Keratinocyte (primary cell): ENCODE results near the gene WNT16. TPM values are rescaled to one million over a fixed set of nuclear protein-coding genes. Genes with fewer than 3 reads are reported as not detected.

ENCODE experiments used
- DNase-seq: peaks from one replicate; pipeline ENCODE4 v3.0.0-alpha.2; 2011; ENCODE audit warnings: low read depth, missing footprints, low spot score
- FAIRE-seq: peaks from 2 replicates; lab custom pipeline; 2011; peaks lifted over from hg19 to GRCh38; lab: Jason Lieb, UNC
- H2AFZ ChIP-seq: 2 replicates; pipeline ENCODE4 v1.6.0; 2012; ENCODE audit warnings: low read length, control low read depth, inconsistent platforms; ENCODE audit not compliant: control insufficient read depth
- H3K27ac ChIP-seq: 2 replicates; pipeline ENCODE4 v1.5.1; 2011; ENCODE audit warnings: low read length; ENCODE audit not compliant: control insufficient read depth, insufficient read depth
- H3K27me3 ChIP-seq: 3 replicates; pipeline ENCODE4 v1.6.0; 2011; ENCODE audit warnings: low read length; ENCODE audit not compliant: control insufficient read depth, insufficient read depth; ENCODE audit errors: extremely low read depth
- H3K36me3 ChIP-seq, 2 experiments: 2 replicates in 1 of 2; 3 replicates in 1 of 2; pipeline ENCODE4 v1.5.1; 2011; ENCODE audit warnings: low read length in 2 of 2, mild to moderate bottlenecking in 1 of 2; ENCODE audit not compliant: control insufficient read depth in 2 of 2, insufficient read depth in 2 of 2; ENCODE audit errors: extremely low read depth in 1 of 2
- H3K4me1 ChIP-seq: 3 replicates; pipeline ENCODE4 v1.5.1; 2011; ENCODE audit warnings: low read length; ENCODE audit not compliant: control insufficient read depth, insufficient read depth; ENCODE audit errors: extremely low read depth
- H3K4me2 ChIP-seq: 3 replicates; pipeline ENCODE4 v1.6.0; 2011; ENCODE audit warnings: low read depth, low read length; ENCODE audit not compliant: control insufficient read depth, insufficient read depth; ENCODE audit errors: extremely low read depth
- H3K4me3 ChIP-seq, 3 experiments: fragments of 200-600 bp in 1 of 3; sonication (generic) in 1 of 3; 2 replicates in 2 of 3; 3 replicates in 1 of 3; pipeline ENCODE4 v1.5.1; 2011 to 2016; ENCODE audit warnings: low read length in 3 of 3, mild to moderate bottlenecking in 3 of 3, control low read depth in 2 of 3, inconsistent platforms in 1 of 3, low read depth in 1 of 3, mixed read lengths in 1 of 3, mixed run types in 1 of 3, moderate library complexity in 1 of 3; ENCODE audit not compliant: control insufficient read depth in 2 of 3, insufficient read depth in 2 of 3; ENCODE audit errors: extremely low read depth in 1 of 3
- H3K79me2 ChIP-seq: 2 replicates; pipeline ENCODE4 v1.6.0; 2012; ENCODE audit warnings: low read length; ENCODE audit not compliant: control insufficient read depth, insufficient read depth
- H3K9ac ChIP-seq: 3 replicates; pipeline ENCODE4 v1.6.0; 2011; ENCODE audit warnings: low read length; ENCODE audit not compliant: control insufficient read depth, insufficient read depth; ENCODE audit errors: extremely low read depth
- H3K9me1 ChIP-seq: 3 replicates; pipeline ENCODE4 v1.6.0; 2011; ENCODE audit warnings: low read length; ENCODE audit not compliant: control insufficient read depth, insufficient read depth; ENCODE audit errors: extremely low read depth
- H3K9me3 ChIP-seq: 2 replicates; pipeline ENCODE4 v1.5.1; 2012; ENCODE audit warnings: low read depth, low read length; ENCODE audit not compliant: control insufficient read depth
- H4K20me1 ChIP-seq: 3 replicates; pipeline ENCODE4 v1.6.0; 2011; ENCODE audit warnings: low read length; ENCODE audit not compliant: control insufficient read depth, insufficient read depth; ENCODE audit errors: extremely low read depth
- EZH2 ChIP-seq: IDR thresholded peaks from one replicate; pipeline ENCODE4 v1.6.1; 2012; ENCODE audit warnings: inconsistent platforms, mild to moderate bottlenecking, low read length, moderate library complexity
- dilution Hi-C: fragments of 300-500 bp; cut with MboI; formaldehyde crosslinking; loops from one replicate; pipeline ENCODE4 v1.7.0; 2020; ENCODE audit warnings: low sequenced_read_pairs; ENCODE audit not compliant: extremely low pct_ligation_motif_present
- polyA plus RNA-seq, 5 experiments: library from polyadenylated mRNA; depleted of rRNA in 3 of 5; stranded (reverse) in 3 of 5; stranded (forward) in 1 of 5; unstranded in 1 of 5; fragments of >200 nt; gene quantifications; 1 replicate in 1 of 5; 2 replicates in 3 of 5; 3 replicates in 1 of 5; pipeline versions ENCODE4 v1.2.1 to v1.2.3, GENCODE V29; 2011 to 2012; ENCODE audit warnings: missing spikeins in 2 of 5, low read depth in 1 of 5, low replicate concordance in 1 of 5
- TF ChIP-seq, protein P1 (sequence below), 3 experiments: IDR thresholded peaks in 1 of 3; conservative IDR thresholded peaks in 1 of 3; optimal IDR thresholded peaks in 1 of 3; 2 replicates in 2 of 3; 3 replicates in 1 of 3; pipeline versions ENCODE3 to v1.5.1; 2011; ENCODE audit warnings: low read length in 3 of 3, mild to moderate bottlenecking in 3 of 3, moderate library complexity in 2 of 3, control low read depth in 1 of 3, inconsistent platforms in 1 of 3; ENCODE audit not compliant: insufficient read depth in 2 of 3; ENCODE audit errors: extremely low read depth in 1 of 3

Gene WNT16
- polyA plus RNA-seq, 1 donor (not counting 4 experiments of a cell fraction or from before 2014, with no cell fraction given): not detected

- Histone ChIP-seq H3K79me2 (no peaks in the 10 kb centered on the region), H3K9ac (no peak overlapping the region), H3K27ac (no peak overlapping the region), H3K4me2 (no peak overlapping the region), H3K4me1 (no peaks in the 10 kb centered on the region), H2AFZ (no peak overlapping the region), H3K27me3 (no peaks in the 10 kb centered on the region), H4K20me1 (no peaks in the 10 kb centered on the region), H3K4me3 (no peak overlapping the region), H3K9me3 (no peaks in the 10 kb centered on the region), H3K9me1 (no peaks in the 10 kb centered on the region), H3K36me3 (peaks cover 0 to 4% of the 10 kb centered on the region in 2 experiments)
- no peak for DNase-seq
- TF ChIP-seq, protein P1, sequence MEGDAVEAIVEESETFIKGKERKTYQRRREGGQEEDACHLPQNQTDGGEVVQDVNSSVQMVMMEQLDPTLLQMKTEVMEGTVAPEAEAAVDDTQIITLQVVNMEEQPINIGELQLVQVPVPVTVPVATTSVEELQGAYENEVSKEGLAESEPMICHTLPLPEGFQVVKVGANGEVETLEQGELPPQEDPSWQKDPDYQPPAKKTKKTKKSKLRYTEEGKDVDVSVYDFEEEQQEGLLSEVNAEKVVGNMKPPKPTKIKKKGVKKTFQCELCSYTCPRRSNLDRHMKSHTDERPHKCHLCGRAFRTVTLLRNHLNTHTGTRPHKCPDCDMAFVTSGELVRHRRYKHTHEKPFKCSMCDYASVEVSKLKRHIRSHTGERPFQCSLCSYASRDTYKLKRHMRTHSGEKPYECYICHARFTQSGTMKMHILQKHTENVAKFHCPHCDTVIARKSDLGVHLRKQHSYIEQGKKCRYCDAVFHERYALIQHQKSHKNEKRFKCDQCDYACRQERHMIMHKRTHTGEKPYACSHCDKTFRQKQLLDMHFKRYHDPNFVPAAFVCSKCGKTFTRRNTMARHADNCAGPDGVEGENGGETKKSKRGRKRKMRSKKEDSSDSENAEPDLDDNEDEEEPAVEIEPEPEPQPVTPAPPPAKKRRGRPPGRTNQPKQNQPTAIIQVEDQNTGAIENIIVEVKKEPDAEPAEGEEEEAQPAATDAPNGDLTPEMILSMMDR (optimal IDR thresholded peaks at IDR 0.05 in 1 of 3, IDR thresholded peaks at IDR 0.05 in 1 of 3, conservative IDR thresholded peaks at IDR 0.05 in 1 of 3; ENCODE audit: extremely low read depth in 1 of 3, insufficient read depth in 2 of 3, low read length in 3 of 3): no peak
- no peak for TF ChIP-seq EZH2
- dilution Hi-C loops: no loop called here
- no peak for FAIRE-seq
These were observed 13.1 kb downstream of the WNT16 start for GRCh38 chr7:121341933-121342332.

- Histone ChIP-seq H3K27ac (no peak overlapping the region), H3K79me2 (no peaks in the 10 kb centered on the region), H3K4me1 (no peaks in the 10 kb centered on the region), H3K9me3 (no peaks in the 10 kb centered on the region), H2AFZ (no peak overlapping the region), H3K4me3 (no peak overlapping the region), H3K9ac (no peak overlapping the region), H4K20me1 (no peaks in the 10 kb centered on the region), H3K27me3 (no peaks in the 10 kb centered on the region), H3K4me2 (no peak overlapping the region), H3K9me1 (no peaks in the 10 kb centered on the region), H3K36me3 (peaks cover 4 to 8% of the 10 kb centered on the region in 2 experiments)
- TF ChIP-seq, protein P1 (optimal IDR thresholded peaks at IDR 0.05 in 1 of 3, IDR thresholded peaks at IDR 0.05 in 1 of 3, conservative IDR thresholded peaks at IDR 0.05 in 1 of 3; ENCODE audit: extremely low read depth in 1 of 3, insufficient read depth in 2 of 3, low read length in 3 of 3): no peak
- no peak for TF ChIP-seq EZH2
- FAIRE-seq: no peak
- dilution Hi-C loops: no loop called here
- no peak for DNase-seq
These were observed 13.8 kb downstream of the WNT16 start for GRCh38 chr7:121342631-121343030.
